Endodermal cell (in vitro differentiated cells): Measurements from ENCODE around the gene RAPGEF4. TPM values are rescaled to one million over a fixed set of nuclear protein-coding genes. Genes with fewer than 3 reads are reported as not detected.
A peak's percentile ranks its signal among the peaks of the same experiment; 100 is the strongest.

Experiments used
- DNase-seq: peaks from one replicate; pipeline ENCODE4 v3.0.0-alpha.2; 2017
- H3K27ac ChIP-seq: 2 replicates; pipeline ENCODE4 v1.5.1; 2013; ENCODE audit warnings: mild to moderate bottlenecking, low read depth, low read length, moderate library complexity
- H3K27me3 ChIP-seq: 2 replicates; pipeline ENCODE4 v1.6.1; 2013; ENCODE audit warnings: mild to moderate bottlenecking, low read length, moderate library complexity; ENCODE audit not compliant: insufficient read depth, control insufficient read depth, poor library complexity, severe bottlenecking
- H3K36me3 ChIP-seq: 2 replicates; pipeline ENCODE4 v1.7.0; 2013; ENCODE audit warnings: mild to moderate bottlenecking, low read length, moderate library complexity; ENCODE audit not compliant: control insufficient read depth, insufficient read depth
- H3K4me1 ChIP-seq: one replicate; pipeline ENCODE4 v1.7.0; 2013; ENCODE audit warnings: low read length; ENCODE audit not compliant: control insufficient read depth, insufficient read depth
- H3K4me3 ChIP-seq: 2 replicates; pipeline ENCODE4 v1.5.1; 2013; ENCODE audit warnings: mild to moderate bottlenecking, low read length, moderate library complexity
- H3K9ac ChIP-seq: 2 replicates; pipeline ENCODE4 v1.6.1; 2013; ENCODE audit warnings: mild to moderate bottlenecking, low read length, moderate library complexity; ENCODE audit not compliant: poor library complexity, severe bottlenecking; ENCODE audit errors: extremely low read depth
- H3K9me3 ChIP-seq: 2 replicates; pipeline ENCODE4 v1.6.1; 2013; ENCODE audit warnings: mild to moderate bottlenecking, low read length, moderate library complexity; ENCODE audit not compliant: control insufficient read depth
- H3K27ac Mint-ChIP-seq: 2 replicates; pipeline ENCODE4 v1.8.0; 2020; ENCODE audit warnings: mixed read lengths
- H3K27me3 Mint-ChIP-seq: 2 replicates; pipeline ENCODE4 v1.8.0; 2021; ENCODE audit warnings: mild to moderate bottlenecking, mixed read lengths; ENCODE audit not compliant: insufficient read depth
- H3K36me3 Mint-ChIP-seq: 2 replicates; pipeline ENCODE4 v1.8.0; 2020; ENCODE audit warnings: low read depth, mixed read lengths
- H3K4me1 Mint-ChIP-seq: 2 replicates; pipeline ENCODE4 v1.8.0; 2020; ENCODE audit warnings: mixed read lengths
- H3K4me3 Mint-ChIP-seq: 2 replicates; pipeline ENCODE4 v1.8.0; 2020; ENCODE audit warnings: mild to moderate bottlenecking, moderate library complexity, mixed read lengths
- H3K9me3 Mint-ChIP-seq: 2 replicates; pipeline ENCODE4 v1.8.0; 2020; ENCODE audit warnings: mild to moderate bottlenecking, mixed read lengths
- WGBS, 2 experiments: methylation state at CpG; one replicate each; pipeline versions ENCODE4 v1.1.5 to v1.1.7; 2013; ENCODE audit warnings: missing lambda C conversion rate in 2 of 2, mixed read lengths in 1 of 2; ENCODE audit not compliant: insufficient coverage in 1 of 2, insufficient read length in 1 of 2; 5-methylcytosine and 5-hydroxymethylcytosine counted together
- total RNA-seq, 2 donors: library from RNA; stranded (reverse); fragmentation: NEBNext Ultra II Directional in 1 of 2; extraction: Animal tissue kit (Norgen Biotek cat#: 25700) in 1 of 2; gene quantifications; 2 replicates in 1 of 2; 3 replicates in 1 of 2; pipeline ENCODE4 v1.2.1, GENCODE V29; 2021
- TF ChIP-seq, protein P1 (sequence below): fragments of 200-600 bp; sonication (generic); conservative IDR thresholded peaks from 2 replicates; pipeline ENCODE4 v1.5.0; 2021; ENCODE audit warnings: antibody characterized with exemption, mild to moderate bottlenecking

RAPGEF4 gene
- total RNA-seq, 2 donors from 2014 or later, result 0.77 to 0.88 TPM

GRCh38 chr2:172730411-172730810, 5.2 kb upstream of the RAPGEF4 start:
- peaks cover 27% of the 10 kb centered on the region for H3K27me3 Mint-ChIP-seq
- Histone ChIP-seq H3K4me3 (no peak overlapping the region), H3K27me3 (peaks cover 21% of the 10 kb centered on the region), H3K4me1 (no peaks in the 10 kb centered on the region), H3K9me3 (no peaks in the 10 kb centered on the region), H3K9ac (no peak overlapping the region), H3K36me3 (no peaks in the 10 kb centered on the region), H3K27ac (no peak overlapping the region)
- H3K4me3 Mint-ChIP-seq, result no peak overlapping the region
- 90 to 100% methylated on average over 2 of the region's 2 CpGs for WGBS, 2 experiments
- no peaks in the 10 kb centered on the region for H3K9me3 Mint-ChIP-seq
- peaks cover 6% of the 10 kb centered on the region for H3K4me1 Mint-ChIP-seq
- H3K27ac Mint-ChIP-seq, result no peak overlapping the region
- no peak for DNase-seq
- TF ChIP-seq, protein P1, sequence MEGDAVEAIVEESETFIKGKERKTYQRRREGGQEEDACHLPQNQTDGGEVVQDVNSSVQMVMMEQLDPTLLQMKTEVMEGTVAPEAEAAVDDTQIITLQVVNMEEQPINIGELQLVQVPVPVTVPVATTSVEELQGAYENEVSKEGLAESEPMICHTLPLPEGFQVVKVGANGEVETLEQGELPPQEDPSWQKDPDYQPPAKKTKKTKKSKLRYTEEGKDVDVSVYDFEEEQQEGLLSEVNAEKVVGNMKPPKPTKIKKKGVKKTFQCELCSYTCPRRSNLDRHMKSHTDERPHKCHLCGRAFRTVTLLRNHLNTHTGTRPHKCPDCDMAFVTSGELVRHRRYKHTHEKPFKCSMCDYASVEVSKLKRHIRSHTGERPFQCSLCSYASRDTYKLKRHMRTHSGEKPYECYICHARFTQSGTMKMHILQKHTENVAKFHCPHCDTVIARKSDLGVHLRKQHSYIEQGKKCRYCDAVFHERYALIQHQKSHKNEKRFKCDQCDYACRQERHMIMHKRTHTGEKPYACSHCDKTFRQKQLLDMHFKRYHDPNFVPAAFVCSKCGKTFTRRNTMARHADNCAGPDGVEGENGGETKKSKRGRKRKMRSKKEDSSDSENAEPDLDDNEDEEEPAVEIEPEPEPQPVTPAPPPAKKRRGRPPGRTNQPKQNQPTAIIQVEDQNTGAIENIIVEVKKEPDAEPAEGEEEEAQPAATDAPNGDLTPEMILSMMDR, result no peak
- H3K36me3 Mint-ChIP-seq, result no peaks in the 10 kb centered on the region

DNA sequence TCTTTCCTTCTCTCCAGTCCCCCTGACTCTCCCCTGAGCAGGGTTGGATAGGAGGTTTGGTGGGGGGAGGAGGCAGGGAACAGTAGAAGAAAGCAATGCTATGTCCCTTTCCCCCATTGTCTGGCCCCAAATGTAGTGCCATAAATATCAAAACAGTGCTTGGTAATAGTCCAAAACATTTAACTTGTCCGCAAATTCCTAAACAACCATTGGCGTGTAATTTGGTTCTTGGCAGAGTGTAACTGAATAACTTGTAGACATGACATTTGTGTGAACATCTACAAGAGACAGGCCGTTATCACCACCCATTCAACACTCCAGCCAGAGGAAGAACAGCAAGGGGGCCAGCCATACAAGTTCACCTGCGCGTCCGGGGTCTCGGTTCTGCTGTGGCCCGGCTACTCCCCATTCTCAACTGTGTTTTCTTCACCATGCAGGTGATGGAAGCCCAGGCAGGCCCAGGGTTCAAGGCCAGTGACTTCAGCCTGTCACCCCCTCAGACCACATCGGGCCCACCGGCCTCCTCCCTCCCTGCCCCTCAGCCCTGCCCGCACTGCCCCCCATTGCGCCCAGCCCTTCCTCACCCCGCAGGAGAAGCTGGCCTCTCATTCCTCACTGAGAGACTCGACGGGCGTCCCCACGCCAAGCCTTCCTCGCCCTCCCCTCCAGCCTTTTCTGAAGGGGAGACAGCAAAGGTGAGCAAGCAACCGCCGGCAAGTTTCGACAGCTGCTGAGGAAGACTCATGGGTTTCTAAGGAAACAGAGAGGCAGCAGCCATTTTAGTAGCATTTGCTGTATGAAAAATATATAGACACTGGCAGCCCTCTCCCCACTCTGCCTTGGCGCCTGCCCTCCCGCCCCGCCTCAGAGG, 699 bp upstream of the RAPGEF4 start:
- Mint-ChIP-seq H3K36me3 (no peaks in the 10 kb centered on the region), H3K4me3 (peak overlapping the region; percentile 71), H3K27ac (no peak overlapping the region), H3K4me1 (peaks cover 5% of the 10 kb centered on the region), H3K9me3 (no peaks in the 10 kb centered on the region), H3K27me3 (peaks cover 56% of the 10 kb centered on the region)
- no peak overlapping the region for H3K27ac ChIP-seq
- TF ChIP-seq, protein P1, result no peak
- 62 to 69% methylated on average over 8 to 24 of the region's 24 CpGs for WGBS, 2 experiments
- H3K9ac ChIP-seq, result no peak overlapping the region
- H3K4me1 ChIP-seq, result no peaks in the 10 kb centered on the region
- no peak overlapping the region for H3K4me3 ChIP-seq
- no peaks in the 10 kb centered on the region for H3K9me3 ChIP-seq
- no peaks in the 10 kb centered on the region for H3K36me3 ChIP-seq
- H3K27me3 ChIP-seq, result peaks cover 46% of the 10 kb centered on the region
- peak; percentile 60 for DNase-seq

DNA sequence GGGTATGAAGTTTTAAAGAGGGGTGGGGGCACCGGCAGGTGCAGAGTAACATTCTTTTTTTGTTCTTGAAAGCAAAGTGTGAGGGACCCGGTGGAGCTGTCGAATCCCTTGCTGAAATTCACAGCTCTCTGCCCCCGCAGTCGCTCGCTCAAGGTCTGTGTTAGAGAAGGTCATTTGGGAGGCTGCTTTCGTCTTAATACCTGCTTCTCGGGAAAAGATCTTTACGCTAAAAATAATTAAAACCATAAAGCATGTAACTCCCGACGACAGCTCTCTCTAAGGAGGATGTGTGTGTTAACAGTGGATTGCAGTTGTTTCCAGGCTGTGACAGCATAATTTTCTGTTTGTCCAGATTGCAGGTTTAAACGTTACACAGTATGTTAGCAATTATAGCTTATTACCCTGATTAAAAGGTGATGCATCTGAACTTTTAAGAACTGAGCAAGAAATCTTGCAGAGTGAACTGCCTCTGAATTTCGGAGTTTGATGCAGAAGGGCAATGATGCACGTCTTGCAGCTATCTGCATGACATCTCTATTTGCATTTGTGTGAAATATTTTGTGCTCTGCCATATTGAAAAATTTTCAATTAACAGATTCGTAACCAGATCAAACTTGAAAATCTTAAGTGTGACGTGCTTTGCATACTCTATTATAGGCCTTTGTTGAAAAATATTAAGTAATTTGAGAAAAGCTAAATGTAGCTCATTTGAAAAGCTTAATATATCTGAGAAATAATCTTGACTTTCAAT, 954 bp downstream of the RAPGEF4 start:
- no peak overlapping the region for H3K27ac Mint-ChIP-seq
- H3K9me3 Mint-ChIP-seq, result no peaks in the 10 kb centered on the region
- Histone ChIP-seq H3K9me3 (no peaks in the 10 kb centered on the region), H3K27ac (no peak overlapping the region), H3K4me3 (peak overlapping the region; percentile 84), H3K27me3 (peaks cover 46% of the 10 kb centered on the region), H3K4me1 (no peaks in the 10 kb centered on the region), H3K9ac (peak overlapping the region; percentile 37), H3K36me3 (no peaks in the 10 kb centered on the region)
- H3K4me1 Mint-ChIP-seq, result peaks cover 5% of the 10 kb centered on the region
- no peaks in the 10 kb centered on the region for H3K36me3 Mint-ChIP-seq
- H3K4me3 Mint-ChIP-seq, result peak overlapping the region; percentile 71
- DNase-seq, result peak; percentile 51
- TF ChIP-seq, protein P1, result no peak
- peaks cover 50% of the 10 kb centered on the region for H3K27me3 Mint-ChIP-seq
- 19 to 35% methylated on average over 11 to 16 of the region's 16 CpGs for WGBS, 2 experiments
